Mammary microvascular endothelial cell (primary cell): ENCODE measurements around the gene MORN1. TPM values are rescaled to one million over a fixed set of nuclear protein-coding genes. Genes with fewer than 3 reads are reported as not detected.

ENCODE experiments used
- total RNA-seq: library from RNA; depleted of rRNA; stranded (reverse); fragments of >200 nt; gene quantifications from 2 replicates; pipeline ENCODE4 v1.2.3, GENCODE V29; 2015

The MORN1 gene
- 2.7 and 3.0 TPM in 2 replicates for total RNA-seq

DNA sequence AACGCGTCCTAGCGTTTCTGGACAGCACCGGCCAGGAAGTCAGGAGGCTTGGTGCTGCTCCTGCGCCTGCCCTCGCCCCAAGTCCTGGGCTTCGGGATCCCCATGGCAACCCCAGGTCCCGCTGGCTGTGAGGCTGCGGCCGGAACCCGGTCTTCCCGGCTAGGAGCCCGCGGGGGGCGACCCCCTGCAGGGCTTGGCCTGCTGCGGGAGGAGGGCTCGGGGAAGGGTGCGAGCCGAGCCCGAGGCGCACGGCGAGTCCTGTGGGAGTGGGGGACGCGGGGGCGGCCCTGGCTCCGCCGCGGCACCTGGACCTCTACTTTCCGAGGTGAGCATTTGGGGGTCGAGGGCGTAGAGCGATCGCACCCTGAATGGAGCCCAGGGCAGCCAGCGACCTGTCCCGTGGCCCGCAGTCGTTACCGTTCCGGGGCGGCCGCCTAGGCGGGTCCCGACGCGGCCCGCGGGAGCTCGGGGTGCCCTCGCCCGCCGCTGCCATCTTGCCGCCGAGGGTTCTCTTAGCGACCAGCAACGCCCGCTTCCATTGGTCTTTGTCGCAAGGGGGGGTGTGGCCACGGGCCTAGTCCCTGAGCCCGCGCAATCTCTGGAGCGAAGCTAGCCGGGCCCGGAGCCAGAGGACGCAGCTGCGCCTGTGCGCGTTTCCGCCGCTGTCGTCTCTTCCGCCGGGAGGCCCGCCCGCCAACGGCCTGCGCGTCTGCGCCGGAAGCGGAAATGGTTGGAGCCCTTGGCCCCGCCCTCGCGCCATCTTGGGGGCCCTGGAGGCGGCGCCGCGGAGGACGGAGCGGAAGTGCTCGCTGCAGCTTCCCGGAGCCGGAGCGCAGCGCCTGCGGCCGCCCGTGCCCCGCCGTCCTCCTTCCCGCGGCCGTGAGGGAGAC, at the start of gene MORN1, which contains the start of gene RER1:
TSS of gene MORN1 (minus strand) at position 514 of the 890 bp plus-strand sequence. CDS start at position 493, 21 bp downstream.
TSS of gene RER1 (plus strand) at position 801 of the 890 bp plus-strand sequence. CDS start 3,950 bp downstream, outside the sequence.

DNA sequence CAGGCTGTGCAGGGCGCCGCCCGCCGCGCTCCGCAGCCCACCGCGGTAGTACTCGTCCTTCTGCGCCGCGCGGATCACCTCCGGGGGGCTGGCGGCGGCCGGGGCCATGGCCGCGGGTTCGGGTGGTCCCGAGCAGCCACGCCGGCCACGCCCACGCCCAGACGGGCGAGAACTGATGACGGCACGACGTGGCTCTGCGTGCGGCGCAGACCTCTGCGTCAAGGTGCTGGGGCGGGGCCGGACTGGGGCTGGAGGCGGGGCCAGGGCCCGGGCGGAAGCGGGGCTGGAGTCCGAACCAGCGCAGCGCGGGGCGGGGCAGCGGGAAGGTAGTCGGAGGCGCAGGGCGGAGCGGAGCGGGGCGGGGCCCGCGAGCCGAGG, 21.0 kb upstream of the MORN1 start, which contains the start of gene PEX10:
TSS of gene PEX10 (minus strand) at position 170 of the 378 bp plus-strand sequence. CDS start at position 108, 62 bp downstream.

Other genes starting within 250 kb of the MORN1 start
- 18.5 and 18.6 TPM in 2 replicates for gene FAAP20, start 196.8 kb downstream of the MORN1 start, total RNA-seq
- gene SKI, start 163.2 kb downstream of the MORN1 start, total RNA-seq = 22.3 and 23.8 TPM in 2 replicates
- 75.9 and 89.8 TPM in 2 replicates for gene RER1, start 287 bp upstream of the MORN1 start, total RNA-seq
- gene PEX10, start 21.0 kb upstream of the MORN1 start, total RNA-seq = 41.4 and 44.1 TPM in 2 replicates
- 0.13 TPM in 1 of 2 replicates, not detected in the other for gene PLCH2, start 84.7 kb upstream of the MORN1 start, total RNA-seq
- 25.0 and 32.5 TPM in 2 replicates for gene PANK4, start 135.0 kb upstream of the MORN1 start, total RNA-seq
- not detected in 2 replicates for gene HES5, start 138.7 kb upstream of the MORN1 start, total RNA-seq
- 99.8 and 104 TPM in 2 replicates for gene TNFRSF14, start 164.8 kb upstream of the MORN1 start, total RNA-seq
- gene PRXL2B, start 195.2 kb upstream of the MORN1 start, total RNA-seq = 50.7 and 59.6 TPM in 2 replicates
- gene MMEL1, start 241.5 kb upstream of the MORN1 start, total RNA-seq = 0.25 and 3.0 TPM in 2 replicates